ENCODE measurements around the gene TAF1C.

DNA sequence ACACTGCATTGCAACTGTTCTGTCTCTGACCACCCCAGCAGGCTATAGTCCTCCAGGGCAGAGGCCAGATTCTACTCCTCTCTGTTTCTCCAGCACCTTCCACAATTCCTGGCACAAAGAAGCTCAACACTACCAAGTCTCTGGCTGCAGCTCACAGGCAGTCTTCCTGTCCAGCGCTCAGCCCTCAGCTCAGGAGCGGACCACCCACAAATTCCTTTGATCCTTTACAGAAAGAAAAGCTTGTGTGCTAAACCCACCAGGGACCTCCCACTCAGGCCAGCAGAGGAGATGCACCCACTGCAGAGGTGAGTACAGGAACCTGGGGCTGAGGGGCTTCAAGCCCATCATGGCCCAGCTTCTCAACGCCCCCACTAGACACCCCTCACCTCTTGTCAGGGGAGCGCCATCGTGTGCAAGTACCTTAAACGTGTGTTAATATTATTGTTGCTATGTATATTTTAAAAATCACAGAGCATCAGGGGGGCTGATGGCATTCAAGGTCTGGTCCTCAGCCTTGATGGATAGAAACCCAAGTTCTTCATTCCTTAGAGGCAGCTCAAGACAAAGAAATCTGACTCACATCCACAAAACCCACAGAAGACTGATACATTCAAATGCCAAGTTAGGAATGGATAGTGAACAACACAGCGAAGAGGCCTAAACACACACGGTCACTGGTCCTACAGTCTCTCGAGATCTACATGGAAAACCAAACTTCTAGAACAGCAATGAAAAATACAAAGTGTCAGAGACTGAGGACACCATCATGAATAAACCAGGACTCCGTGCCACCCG, 50.3 kb downstream of the TAF1C start:
- no peak for TF ChIP-seq GATA3 (IDR thresholded peaks at IDR 0.05; ENCODE audit: low read depth, low read length)
- TF ChIP-seq GATA2 (IDR thresholded peaks at IDR 0.05; ENCODE audit: low read depth, low read length): no peak
